Mesothelial cell of epicardium (in vitro differentiated cells): Measurements from ENCODE around the gene GRM7. TPM values are rescaled to one million over a fixed set of nuclear protein-coding genes. Genes with fewer than 3 reads are reported as not detected.

Experiments
- DNase-seq, 2 experiments: peaks; one replicate each; pipeline ENCODE4 v3.0.0; 2021; ENCODE audit warnings: low spot score in 2 of 2; ENCODE audit not compliant: unreplicated experiment in 2 of 2
- H3K27ac Mint-ChIP-seq: 2 replicates; pipeline ENCODE4 v1.8.0; 2021; ENCODE audit warnings: mixed read lengths
- H3K27me3 Mint-ChIP-seq: 2 replicates; pipeline ENCODE4 v1.8.0; 2021; ENCODE audit warnings: low read depth, mixed read lengths
- H3K36me3 Mint-ChIP-seq: 2 replicates; pipeline ENCODE4 v1.8.0; 2021; ENCODE audit warnings: mixed read lengths
- H3K4me1 Mint-ChIP-seq: 2 replicates; pipeline ENCODE4 v1.8.0; 2021; ENCODE audit warnings: mixed read lengths
- H3K4me3 Mint-ChIP-seq: 2 replicates; pipeline ENCODE4 v1.8.0; 2021; ENCODE audit warnings: mild to moderate bottlenecking, moderate library complexity, mixed read lengths
- H3K9me3 Mint-ChIP-seq: 2 replicates; pipeline ENCODE4 v1.8.0; 2021; ENCODE audit warnings: mixed read lengths
- total RNA-seq: library from RNA; stranded (reverse); gene quantifications from 3 replicates; pipeline ENCODE4 v1.2.1, GENCODE V29; 2021
- TF ChIP-seq, protein P1 (sequence below): fragments of 200-600 bp; sonication (generic); IDR thresholded peaks from one replicate; pipeline ENCODE4 v1.5.0; 2021; ENCODE audit warnings: antibody characterized with exemption; ENCODE audit not compliant: unreplicated experiment

Gene GRM7
- total RNA-seq, 1 donor from 2014 or later = 0.69 TPM

DNA sequence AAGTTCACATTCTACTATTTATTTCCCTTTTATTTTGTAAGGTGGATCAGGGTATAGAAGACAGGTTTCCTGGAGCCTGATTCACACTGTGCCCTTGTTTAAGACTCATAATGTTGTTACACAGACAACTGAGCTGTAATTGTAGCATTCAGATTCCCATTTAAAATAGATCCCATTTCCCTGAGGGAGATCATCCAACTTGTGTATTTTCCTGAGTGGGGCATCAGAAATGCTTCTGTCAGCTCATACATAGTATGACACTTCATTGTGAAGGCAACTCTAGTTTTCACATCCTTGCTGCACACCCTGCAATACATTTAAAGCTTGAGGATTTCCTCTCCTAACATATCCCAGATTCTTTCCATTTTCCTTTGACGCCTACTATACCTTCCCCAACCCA, 659.7 kb downstream of the GRM7 start:
- Mint-ChIP-seq H3K36me3 (no peaks in the 10 kb centered on the region), H3K4me3 (no peak overlapping the region), H3K9me3 (peaks cover 18% of the 10 kb centered on the region), H3K27ac (no peak overlapping the region), H3K4me1 (peaks cover 2% of the 10 kb centered on the region), H3K27me3 (no peaks in the 10 kb centered on the region)
- DNase-seq = no peak
- TF ChIP-seq, protein P1, sequence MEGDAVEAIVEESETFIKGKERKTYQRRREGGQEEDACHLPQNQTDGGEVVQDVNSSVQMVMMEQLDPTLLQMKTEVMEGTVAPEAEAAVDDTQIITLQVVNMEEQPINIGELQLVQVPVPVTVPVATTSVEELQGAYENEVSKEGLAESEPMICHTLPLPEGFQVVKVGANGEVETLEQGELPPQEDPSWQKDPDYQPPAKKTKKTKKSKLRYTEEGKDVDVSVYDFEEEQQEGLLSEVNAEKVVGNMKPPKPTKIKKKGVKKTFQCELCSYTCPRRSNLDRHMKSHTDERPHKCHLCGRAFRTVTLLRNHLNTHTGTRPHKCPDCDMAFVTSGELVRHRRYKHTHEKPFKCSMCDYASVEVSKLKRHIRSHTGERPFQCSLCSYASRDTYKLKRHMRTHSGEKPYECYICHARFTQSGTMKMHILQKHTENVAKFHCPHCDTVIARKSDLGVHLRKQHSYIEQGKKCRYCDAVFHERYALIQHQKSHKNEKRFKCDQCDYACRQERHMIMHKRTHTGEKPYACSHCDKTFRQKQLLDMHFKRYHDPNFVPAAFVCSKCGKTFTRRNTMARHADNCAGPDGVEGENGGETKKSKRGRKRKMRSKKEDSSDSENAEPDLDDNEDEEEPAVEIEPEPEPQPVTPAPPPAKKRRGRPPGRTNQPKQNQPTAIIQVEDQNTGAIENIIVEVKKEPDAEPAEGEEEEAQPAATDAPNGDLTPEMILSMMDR = no peak

DNA sequence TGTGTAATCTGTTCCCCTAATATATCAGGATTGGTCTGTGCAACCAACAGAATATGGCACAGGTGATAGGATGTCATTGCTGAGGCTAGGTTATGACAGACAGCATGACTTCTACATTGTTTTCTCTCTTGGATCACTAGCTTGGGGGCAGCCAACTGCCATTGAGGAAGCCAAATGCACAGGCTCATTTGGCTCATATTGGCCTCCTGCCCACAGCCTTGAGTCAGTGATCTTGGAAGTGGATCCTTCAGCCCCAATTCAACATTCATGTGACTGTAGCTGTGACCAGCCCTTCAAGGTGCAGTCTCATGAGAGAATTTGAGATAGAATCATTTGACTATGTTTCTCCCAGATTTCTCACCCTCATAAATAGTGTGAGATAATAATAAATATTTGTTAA, 675.6 kb downstream of the GRM7 start:
- Mint-ChIP-seq H3K4me3 (no peak overlapping the region), H3K4me1 (no peaks in the 10 kb centered on the region), H3K9me3 (no peaks in the 10 kb centered on the region), H3K36me3 (no peaks in the 10 kb centered on the region), H3K27ac (no peak overlapping the region), H3K27me3 (peaks cover 4% of the 10 kb centered on the region)
- TF ChIP-seq, protein P1 = no peak
- DNase-seq = no peak

DNA sequence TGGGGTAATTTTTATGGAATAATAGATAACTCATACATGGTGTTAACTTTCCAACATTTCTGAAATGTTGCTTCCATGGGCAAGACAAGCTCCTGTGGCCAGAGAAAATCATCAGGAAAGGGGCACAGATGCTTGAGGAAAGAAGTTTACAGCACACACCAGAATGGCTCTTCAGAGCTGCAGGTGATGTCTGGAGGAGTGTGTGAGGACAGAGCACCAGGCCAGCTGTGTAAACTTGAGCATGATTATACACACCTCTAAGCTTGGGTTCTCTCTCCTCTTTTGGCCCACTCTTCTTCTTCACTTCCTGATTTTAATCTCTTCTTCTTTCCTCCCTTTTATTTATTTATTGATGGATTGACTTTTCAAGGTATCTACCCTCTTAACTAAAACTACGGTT, 676.0 kb downstream of the GRM7 start:
- H3K27ac Mint-ChIP-seq = no peak overlapping the region
- H3K4me1 Mint-ChIP-seq = no peaks in the 10 kb centered on the region
- peaks cover 5% of the 10 kb centered on the region for H3K27me3 Mint-ChIP-seq

DNA sequence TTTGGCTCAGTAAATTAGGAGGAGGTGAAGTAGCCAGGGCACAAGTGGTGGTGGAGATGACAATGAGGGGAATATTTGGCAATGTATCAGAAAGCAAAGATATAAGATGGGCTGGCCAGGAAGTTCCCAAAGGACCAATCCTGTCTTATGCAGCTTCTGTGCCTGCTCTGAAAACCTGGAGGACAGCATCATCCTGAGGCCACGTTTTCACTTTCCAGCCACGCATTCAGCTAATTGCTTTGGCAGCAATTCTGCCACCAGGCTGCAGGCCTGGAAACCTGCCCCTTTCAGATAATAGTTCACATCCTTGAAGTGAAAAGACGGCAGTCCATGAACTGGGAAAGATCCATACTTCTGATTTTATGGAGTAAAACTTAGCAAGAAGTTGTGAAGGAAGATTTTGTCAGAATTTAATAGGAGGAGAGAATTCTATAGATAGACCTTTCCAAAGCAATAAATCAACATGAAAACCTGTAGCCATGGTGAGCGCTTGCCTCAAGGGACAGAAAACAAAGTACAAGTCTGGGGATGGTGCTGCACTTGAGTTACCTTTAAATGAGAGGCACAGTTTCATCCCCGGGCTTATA, 682.5 kb downstream of the GRM7 start:
- TF ChIP-seq, protein P1 = no peak
- H3K4me3 Mint-ChIP-seq = no peak overlapping the region
- DNase-seq = no peak
- H3K4me1 Mint-ChIP-seq = no peaks in the 10 kb centered on the region
- H3K36me3 Mint-ChIP-seq = no peaks in the 10 kb centered on the region
- H3K27me3 Mint-ChIP-seq = peaks cover 5% of the 10 kb centered on the region
- no peaks in the 10 kb centered on the region for H3K9me3 Mint-ChIP-seq
- H3K27ac Mint-ChIP-seq = no peak overlapping the region

More for the DNA sequence above, 676.0 kb downstream of the GRM7 start:
- Mint-ChIP-seq H3K4me3 (no peak overlapping the region), H3K9me3 (no peaks in the 10 kb centered on the region), H3K36me3 (no peaks in the 10 kb centered on the region)
- TF ChIP-seq, protein P1 = no peak
- DNase-seq = no peak

DNA sequence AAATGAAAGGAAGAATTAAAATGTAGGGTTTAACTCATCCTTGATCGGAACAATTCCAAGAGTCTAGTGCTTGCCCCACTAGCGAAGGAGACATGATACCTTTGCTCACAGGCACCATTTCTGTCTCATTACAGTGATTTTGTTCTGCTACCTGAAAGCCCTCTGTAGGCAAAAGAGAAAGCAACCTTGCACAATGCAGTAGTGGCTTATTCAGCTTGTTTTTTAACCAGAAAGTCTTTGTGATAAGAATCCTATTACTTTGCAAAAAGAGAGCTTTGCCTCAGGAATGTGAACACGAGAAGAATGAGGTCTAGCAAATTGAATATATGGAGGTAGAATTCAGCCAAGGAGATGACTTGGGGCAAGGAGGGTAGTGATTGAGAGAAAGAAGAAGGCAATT, 684.4 kb downstream of the GRM7 start:
- no peak overlapping the region for H3K27ac Mint-ChIP-seq
- H3K27me3 Mint-ChIP-seq = peaks cover 5% of the 10 kb centered on the region
- no peaks in the 10 kb centered on the region for H3K4me1 Mint-ChIP-seq
- no peak overlapping the region for H3K4me3 Mint-ChIP-seq
- DNase-seq = no peak
- TF ChIP-seq, protein P1 = no peak
- no peaks in the 10 kb centered on the region for H3K36me3 Mint-ChIP-seq
- no peaks in the 10 kb centered on the region for H3K9me3 Mint-ChIP-seq

DNA sequence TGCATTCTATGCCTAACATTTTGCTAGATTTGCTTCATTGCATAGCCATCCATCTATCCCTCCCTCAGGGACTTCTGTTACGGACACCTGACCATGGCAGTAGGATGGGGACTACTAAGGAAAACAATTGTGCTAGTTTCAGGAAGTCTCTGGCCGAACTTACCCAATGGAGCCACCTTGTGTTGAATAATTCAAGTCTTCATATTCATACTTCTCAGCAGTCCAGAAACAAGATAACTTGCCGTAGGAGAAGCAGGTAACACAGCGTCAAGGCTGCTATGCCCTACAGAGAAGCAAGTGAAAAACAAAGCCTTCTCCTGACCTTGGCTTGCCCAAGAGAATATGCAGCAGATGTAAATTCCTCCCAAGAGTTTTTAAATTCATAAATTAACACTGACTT, 685.3 kb downstream of the GRM7 start:
- Mint-ChIP-seq H3K27ac (no peak overlapping the region), H3K4me1 (no peaks in the 10 kb centered on the region), H3K4me3 (no peak overlapping the region), H3K9me3 (no peaks in the 10 kb centered on the region), H3K36me3 (no peaks in the 10 kb centered on the region), H3K27me3 (peaks cover 5% of the 10 kb centered on the region)
- TF ChIP-seq, protein P1 = no peak
- no peak for DNase-seq
